H1 (cell line): ENCODE measurements around the gene PTBP1. TPM values are rescaled to one million over a fixed set of nuclear protein-coding genes. Genes with fewer than 3 reads are reported as not detected.

Experiments used
- CTCF ChIA-PET: fragments of 300-600 bp; sonication (Branson Sonifier 250); formaldehyde crosslinking; loops from one replicate; lab custom pipeline; 2021; ENCODE audit not compliant: partially characterized antibody; lab: Charles Lee
- POLR2A ChIA-PET: fragments of 300-600 bp; sonication (Branson Sonifier 250); formaldehyde crosslinking; loops from one replicate; lab custom pipeline; 2021; ENCODE audit warnings: inconsistent platforms; ENCODE audit not compliant: partially characterized antibody; lab: Charles Lee
- DNase-seq, 2 experiments: peaks; one replicate each; pipeline versions ENCODE4 v3.0.0 to v3.0.0-alpha.2; 2010 to 2022; ENCODE audit warnings: low spot score in 2 of 2, low read depth in 1 of 2, mixed read lengths in 1 of 2
- FAIRE-seq: peaks from 2 replicates; lab custom pipeline; 2011; peaks lifted over from hg19 to GRCh38; lab: Jason Lieb, UNC
- H2AFZ ChIP-seq: 2 replicates; pipeline ENCODE4 v1.8.1; 2012; ENCODE audit warnings: low read length, inconsistent platforms
- H2AK5ac ChIP-seq: 2 replicates; pipeline ENCODE4 v1.6.1; 2013; ENCODE audit warnings: low read depth, low read length
- H2BK120ac ChIP-seq: replicated peaks from 2 replicates; pipeline ENCODE3; 2013; ENCODE audit warnings: low read depth, low read length, inconsistent platforms
- H2BK12ac ChIP-seq: 2 replicates; pipeline ENCODE4 v1.6.1; 2013; ENCODE audit warnings: low read depth, low read length
- H2BK15ac ChIP-seq: 2 replicates; pipeline ENCODE4 v1.6.1; 2013; ENCODE audit warnings: low read length
- H2BK20ac ChIP-seq: 2 replicates; pipeline ENCODE4 v1.6.1; 2013; ENCODE audit warnings: low read length
- H2BK5ac ChIP-seq: 2 replicates; pipeline ENCODE4 v1.6.1; 2013; ENCODE audit warnings: low read depth, low read length
- H3K14ac ChIP-seq: 2 replicates; pipeline ENCODE4 v1.6.1; 2013; ENCODE audit warnings: inconsistent platforms; ENCODE audit not compliant: insufficient read length
- H3K18ac ChIP-seq: 2 replicates; pipeline ENCODE4 v1.6.1; 2013; ENCODE audit warnings: low read length; ENCODE audit errors: extremely low read depth
- H3K23ac ChIP-seq: 2 replicates; pipeline ENCODE4 v1.6.1; 2013; ENCODE audit warnings: inconsistent platforms; ENCODE audit not compliant: insufficient read length
- H3K23me2 ChIP-seq: 2 replicates; pipeline ENCODE4 v1.6.1; 2013; ENCODE audit warnings: low read depth, low read length
- H3K27ac ChIP-seq: 2 replicates; pipeline ENCODE4 v1.6.1; 2011; ENCODE audit warnings: low read depth, low read length, inconsistent platforms
- H3K27me3 ChIP-seq, 4 experiments: replicated peaks in 1 of 4; 1 replicate in 1 of 4; 2 replicates in 3 of 4; pipeline versions ENCODE4 v1.6.1 to v1.8.1; 2011 to 2013; ENCODE audit warnings: low read length in 3 of 4, mild to moderate bottlenecking in 3 of 4, inconsistent platforms in 2 of 4, mixed read lengths in 2 of 4, moderate library complexity in 1 of 4; ENCODE audit not compliant: control insufficient read depth in 3 of 4, insufficient read depth in 3 of 4; ENCODE audit errors: extremely low read depth in 1 of 4
- H3K36me3 ChIP-seq, 4 experiments: 2 replicates each; pipeline versions ENCODE4 v1.6.1 to v1.8.1; 2011 to 2013; ENCODE audit warnings: mild to moderate bottlenecking in 4 of 4, low read length in 3 of 4, moderate library complexity in 2 of 4, control low read depth in 1 of 4, inconsistent platforms in 1 of 4; ENCODE audit not compliant: insufficient read depth in 4 of 4, control insufficient read depth in 2 of 4
- H3K4ac ChIP-seq: replicated peaks from 2 replicates; pipeline ENCODE3; 2013; ENCODE audit warnings: low read length, low read depth, mixed read lengths, inconsistent platforms; ENCODE audit not compliant: insufficient read length
- H3K4me1 ChIP-seq, 4 experiments: replicated peaks in 1 of 4; 1 replicate in 1 of 4; 2 replicates in 3 of 4; pipeline versions ENCODE4 v1.6.1 to v1.8.1; 2011 to 2013; ENCODE audit warnings: low read length in 3 of 4, inconsistent platforms in 2 of 4, mixed read lengths in 1 of 4; ENCODE audit not compliant: insufficient read depth in 4 of 4, control insufficient read depth in 3 of 4
- H3K4me2 ChIP-seq, 2 experiments: 2 replicates each; pipeline versions ENCODE4 v1.6.1 to v1.8.1; 2011 to 2013; ENCODE audit warnings: low read depth in 2 of 2, low read length in 2 of 2, control low read depth in 1 of 2, inconsistent platforms in 1 of 2, mild to moderate bottlenecking in 1 of 2; ENCODE audit not compliant: insufficient read depth in 1 of 2
- H3K4me3 ChIP-seq, 4 experiments: fragments of 200-600, 300-600 bp in 1 of 4; sonication (generic), shearing (Covaris generic), sonication (Bioruptor Twin) in 1 of 4; 2 replicates each; pipeline versions ENCODE4 v1.5.1 to v1.8.1; 2011 to 2016; ENCODE audit warnings: low read length in 4 of 4, low read depth in 3 of 4, control low read depth in 2 of 4, inconsistent platforms in 2 of 4, mild to moderate bottlenecking in 2 of 4, mixed read lengths in 1 of 4, moderate library complexity in 1 of 4; ENCODE audit not compliant: insufficient read depth in 2 of 4; ENCODE audit errors: extremely low read depth in 1 of 4
- H3K56ac ChIP-seq: replicated peaks from 2 replicates; pipeline ENCODE3; 2013; ENCODE audit warnings: low read depth, mild to moderate bottlenecking, mixed read lengths, low read length, inconsistent platforms; ENCODE audit not compliant: insufficient read length
- H3K79me1 ChIP-seq: 2 replicates; pipeline ENCODE4 v1.6.1; 2013; ENCODE audit warnings: low read depth, low read length, control low read depth
- H3K79me2 ChIP-seq, 2 experiments: 2 replicates each; pipeline versions ENCODE4 v1.6.1 to v1.8.1; 2012 to 2013; ENCODE audit warnings: low read length in 2 of 2, mild to moderate bottlenecking in 2 of 2, inconsistent platforms in 1 of 2; ENCODE audit not compliant: insufficient read depth in 2 of 2, control insufficient read depth in 1 of 2
- H3K9ac ChIP-seq, 4 experiments: replicated peaks in 1 of 4; 1 replicate in 1 of 4; 2 replicates in 3 of 4; pipeline versions ENCODE4 v1.6.1 to v1.8.1; 2011 to 2013; ENCODE audit warnings: low read depth in 3 of 4, low read length in 3 of 4, control low read depth in 2 of 4, mild to moderate bottlenecking in 2 of 4, moderate library complexity in 2 of 4, inconsistent platforms in 1 of 4; ENCODE audit errors: extremely low read depth in 1 of 4
- H3K9me3 ChIP-seq, 2 experiments: 2 replicates each; pipeline versions ENCODE4 v1.6.1 to v1.8.1; 2012 to 2013; ENCODE audit warnings: mild to moderate bottlenecking in 2 of 2, moderate library complexity in 2 of 2, control low read depth in 1 of 2, inconsistent platforms in 1 of 2, low read depth in 1 of 2, low read length in 1 of 2, mixed read lengths in 1 of 2; ENCODE audit not compliant: insufficient read depth in 2 of 2
- H4K20me1 ChIP-seq, 2 experiments: replicated peaks in 1 of 2; 2 replicates each; pipeline versions ENCODE3 to v1.8.1; 2011 to 2013; ENCODE audit warnings: inconsistent platforms in 2 of 2, low read length in 2 of 2, mild to moderate bottlenecking in 1 of 2; ENCODE audit not compliant: insufficient read depth in 2 of 2, control insufficient read depth in 1 of 2
- H4K5ac ChIP-seq: 2 replicates; pipeline ENCODE4 v1.6.1; 2013; ENCODE audit warnings: low read length, low read depth, mixed read lengths, inconsistent platforms; ENCODE audit not compliant: insufficient read length
- H4K8ac ChIP-seq: 2 replicates; pipeline ENCODE4 v1.8.0; 2013; ENCODE audit warnings: mild to moderate bottlenecking, moderate library complexity, low read length, inconsistent platforms; ENCODE audit not compliant: insufficient read depth; ENCODE audit errors: extremely low read depth
- H4K91ac ChIP-seq: replicated peaks from 2 replicates; pipeline ENCODE3; 2013; ENCODE audit warnings: low read length, mixed read lengths, inconsistent platforms; ENCODE audit not compliant: insufficient read length
- CBX5 ChIP-seq: fragments of 300-800, 300-1000 bp; sonication (generic); IDR thresholded peaks from 2 replicates; pipeline ENCODE4 v1.7.1; 2016; ENCODE audit warnings: antibody characterized with exemption, low read length, low read depth
- HDAC6 ChIP-seq: IDR thresholded peaks from one replicate; pipeline ENCODE4 v1.7.1; 2012; ENCODE audit warnings: low read depth, mild to moderate bottlenecking, inconsistent platforms, low read length, moderate library complexity
- MAFK ChIP-seq: IDR thresholded peaks from 2 replicates; pipeline ENCODE4 v1.6.1; 2012; ENCODE audit warnings: low read depth, mild to moderate bottlenecking, improper control_type of control experiment, low read length
- NRF1 ChIP-seq: IDR thresholded peaks from 2 replicates; pipeline ENCODE4 v1.6.1; 2011; ENCODE audit warnings: mild to moderate bottlenecking, low read depth, low read length, improper control_type of control experiment
- POLR2AphosphoS5 ChIP-seq: IDR thresholded peaks from 2 replicates; pipeline ENCODE4 v1.6.1; 2011; ENCODE audit warnings: low read depth, low read length
- POU5F1 ChIP-seq: IDR thresholded peaks from 2 replicates; pipeline ENCODE4 v1.6.1; 2011; ENCODE audit warnings: low read depth, mild to moderate bottlenecking, low read length, moderate library complexity
- RBBP5 ChIP-seq: IDR thresholded peaks from 2 replicates; pipeline ENCODE4 v1.7.1; 2012; ENCODE audit warnings: low read depth, mild to moderate bottlenecking, inconsistent platforms, low read length, moderate library complexity, borderline replicate concordance
- RNF2 ChIP-seq: fragments of 200-900, 300-1000 bp; sonication (generic); IDR thresholded peaks from 2 replicates; pipeline ENCODE4 v1.7.1; 2016; ENCODE audit warnings: borderline replicate concordance, low read depth, mild to moderate bottlenecking, antibody characterized with exemption, low read length; ENCODE audit not compliant: poor library complexity, severe bottlenecking; ENCODE audit errors: missing control alignments
- SIRT6 ChIP-seq: IDR thresholded peaks from one replicate; pipeline ENCODE4 v1.7.1; 2012; ENCODE audit warnings: low read length, inconsistent platforms
- SP2 ChIP-seq: IDR thresholded peaks from 2 replicates; pipeline ENCODE4 v1.6.1; 2012; ENCODE audit warnings: mild to moderate bottlenecking, low read length, inconsistent platforms
- USF2 ChIP-seq: IDR thresholded peaks from 2 replicates; pipeline ENCODE4 v1.6.1; 2011; ENCODE audit warnings: low read length, improper control_type of control experiment
- ZNF274 ChIP-seq: IDR thresholded peaks from 2 replicates; pipeline ENCODE4 v1.7.0; 2012; ENCODE audit warnings: low read length, borderline replicate concordance; ENCODE audit errors: extremely low read depth
- WGBS, 2 experiments: shearing (Covaris generic) in 1 of 2; methylation state at CpG; one replicate each; pipeline versions ENCODE4 v1.1.6 to v1.1.7; 2013 to 2015; ENCODE audit warnings: low lambda C conversion rate in 2 of 2, mixed read lengths in 2 of 2, inconsistent platforms in 1 of 2, low coverage in 1 of 2, missing lambda C conversion rate in 1 of 2; ENCODE audit not compliant: insufficient replicate concordance in 2 of 2, insufficient coverage in 1 of 2, insufficient read length in 1 of 2; ENCODE audit errors: extremely low coverage in 1 of 2, missing lambda C conversion rate in 1 of 2; 5-methylcytosine and 5-hydroxymethylcytosine counted together
- polyA plus RNA-seq, 7 experiments: library from polyadenylated mRNA; depleted of rRNA in 3 of 7; stranded (reverse) in 5 of 7; unstranded in 2 of 7; fragments of >200 nt in 5 of 7; fragments of 200-250 nt in 2 of 7; gene quantifications; 1 replicate in 5 of 7; 2 replicates in 1 of 7; 4 replicates in 1 of 7; pipeline versions ENCODE4 v1.2.1 to v1.2.3, GENCODE V29; 2011 to 2013; ENCODE audit warnings: missing spikeins in 2 of 7, mixed read lengths in 2 of 7
- total RNA-seq: library from RNA; stranded (reverse); fragmentation: NEBNext Ultra II Directional; extraction: Animal tissue kit (Norgen Biotek cat#: 25700); gene quantifications from 2 replicates; pipeline ENCODE4 v1.2.1, GENCODE V29; 2021

Gene PTBP1
- total and polyA plus RNA-seq, 2 of the 8 experiments (the other 6 are each of a cell fraction or from before 2014, with no cell fraction given), result 528 to 888 TPM

DNA sequence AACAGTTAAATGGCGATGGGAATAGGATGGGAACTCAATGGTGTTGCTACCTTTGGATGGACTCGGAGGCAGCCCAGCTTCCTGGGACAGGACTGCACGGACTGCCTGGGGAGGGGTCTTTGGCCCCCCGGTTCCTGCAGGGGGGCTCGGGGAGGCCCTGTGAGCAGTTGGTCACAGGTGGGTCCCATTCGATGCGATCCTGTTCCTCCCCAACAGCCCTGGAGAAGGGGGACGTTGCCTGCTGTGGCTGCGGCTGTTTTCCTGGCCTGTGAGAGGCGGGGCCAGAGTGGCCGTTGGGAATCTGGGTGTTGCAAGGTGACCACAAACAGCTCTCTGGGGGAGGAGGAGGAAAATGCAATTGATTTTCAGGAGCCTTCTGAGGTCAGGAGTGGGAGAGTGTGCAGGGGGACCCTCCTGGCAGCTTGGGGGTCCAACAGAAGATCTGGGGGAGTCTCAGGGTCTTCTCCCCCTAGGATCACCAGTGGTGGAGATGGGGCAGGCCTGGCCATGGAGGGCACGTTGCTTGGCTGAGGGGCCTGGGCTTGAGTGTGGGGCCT lies 26.4 kb downstream of the PTBP1 start:
- FAIRE-seq, result no peak
- peaks cover 0 to 7% (median 5%) of the 10 kb centered on the region in 4 experiments; a peak in 5 of 7 replicates for H3K4me1 ChIP-seq
- H3K56ac ChIP-seq, result no peak overlapping the region
- DNase-seq, result peak in 1 of 2 experiments; percentile 66
- H2BK5ac ChIP-seq, result no peak overlapping the region
- ChIA-PET POLR2A (interaction anchor here (0.7 to 12.0 kb wide), 7 partner anchors 8 to 81 kb away, joined by 3 to 277 read pairs (median 4); partner anchors contain the start of gene PTBP1), CTCF (interaction anchor here (0.6 to 2.1 kb wide), 2 partner anchors 17 to 268 kb away, joined by 3 to 6 read pairs; partner anchors contain the start of gene PRTN3)
- no peak overlapping the region for H2AK5ac ChIP-seq
- no peak overlapping the region for H2AFZ ChIP-seq
- peak overlapping the region in 1 of 2 experiments; percentile 8; a peak in 1 of 4 replicates for H3K4me2 ChIP-seq
- no peak overlapping the region for H4K91ac ChIP-seq
- H2BK120ac ChIP-seq, result no peak overlapping the region
- H3K4me3 ChIP-seq, result no peak overlapping the region
- H4K8ac ChIP-seq, result peak overlapping the region; percentile 62
- H3K23ac ChIP-seq, result no peak overlapping the region
- H2BK12ac ChIP-seq, result no peak overlapping the region
- H3K18ac ChIP-seq, result peak overlapping the region; percentile 13
- no peak overlapping the region for H4K5ac ChIP-seq
- H3K23me2 ChIP-seq, result peaks cover 4% of the 10 kb centered on the region; the same call in 1 of the 2 replicates
- H2BK15ac ChIP-seq, result no peak overlapping the region
- no peak overlapping the region for H3K4ac ChIP-seq
- no peak overlapping the region for H3K9ac ChIP-seq
- H3K14ac ChIP-seq, result no peak overlapping the region
- H2BK20ac ChIP-seq, result no peak overlapping the region
- no peaks in the 10 kb centered on the region for H3K27me3 ChIP-seq
- no peak overlapping the region for H3K27ac ChIP-seq
- no peaks in the 10 kb centered on the region for H3K36me3 ChIP-seq
- no peaks in the 10 kb centered on the region for H3K9me3 ChIP-seq
- TF ChIP-seq POLR2AphosphoS5, result no peak
- TF ChIP-seq ZNF274, result no peak
- TF ChIP-seq RBBP5, result no peak
- no peak for TF ChIP-seq RNF2
- TF ChIP-seq MAFK, result no peak
- TF ChIP-seq SP2, result no peak
- no peak for TF ChIP-seq USF2
- TF ChIP-seq NRF1, result no peak
- TF ChIP-seq SIRT6, result no peak
- no peak for TF ChIP-seq POU5F1
- TF ChIP-seq HDAC6, result no peak
- no peak for TF ChIP-seq CBX5
- 77% methylated on average over 12 of the region's 12 CpGs; no CpG with 5 or more reads in 1 of the 2 experiments for WGBS, 2 experiments
- H3K79me1 ChIP-seq, result peaks cover 5% of the 10 kb centered on the region; the same call in 1 of the 2 replicates
- peaks cover 0 to 11% of the 10 kb centered on the region in 2 experiments; a peak in 1 of 4 replicates for H3K79me2 ChIP-seq
- H4K20me1 ChIP-seq, result no peaks in the 10 kb centered on the region
